H1 (cell line): ENCODE data around the gene ASPG. TPM values are rescaled to one million over a fixed set of nuclear protein-coding genes. Genes with fewer than 3 reads are reported as not detected.

Experiments used
- CTCF ChIA-PET: fragments of 300-600 bp; sonication (Branson Sonifier 250); formaldehyde crosslinking; loops from one replicate; lab custom pipeline; 2021; ENCODE audit not compliant: partially characterized antibody; lab: Charles Lee
- POLR2A ChIA-PET: fragments of 300-600 bp; sonication (Branson Sonifier 250); formaldehyde crosslinking; loops from one replicate; lab custom pipeline; 2021; ENCODE audit warnings: inconsistent platforms; ENCODE audit not compliant: partially characterized antibody; lab: Charles Lee
- DNase-seq, 2 experiments: peaks; one replicate each; pipeline versions ENCODE4 v3.0.0 to v3.0.0-alpha.2; 2010 to 2022; ENCODE audit warnings: low spot score in 2 of 2, low read depth in 1 of 2, mixed read lengths in 1 of 2
- FAIRE-seq: peaks from 2 replicates; lab custom pipeline; 2011; peaks lifted over from hg19 to GRCh38; lab: Jason Lieb, UNC
- H2AFZ ChIP-seq: 2 replicates; pipeline ENCODE4 v1.8.1; 2012; ENCODE audit warnings: low read length, inconsistent platforms
- H2AK5ac ChIP-seq: 2 replicates; pipeline ENCODE4 v1.6.1; 2013; ENCODE audit warnings: low read depth, low read length
- H2BK120ac ChIP-seq: replicated peaks from 2 replicates; pipeline ENCODE3; 2013; ENCODE audit warnings: low read depth, low read length, inconsistent platforms
- H2BK12ac ChIP-seq: 2 replicates; pipeline ENCODE4 v1.6.1; 2013; ENCODE audit warnings: low read depth, low read length
- H2BK15ac ChIP-seq: 2 replicates; pipeline ENCODE4 v1.6.1; 2013; ENCODE audit warnings: low read length
- H2BK20ac ChIP-seq: 2 replicates; pipeline ENCODE4 v1.6.1; 2013; ENCODE audit warnings: low read length
- H2BK5ac ChIP-seq: 2 replicates; pipeline ENCODE4 v1.6.1; 2013; ENCODE audit warnings: low read depth, low read length
- H3K14ac ChIP-seq: 2 replicates; pipeline ENCODE4 v1.6.1; 2013; ENCODE audit warnings: inconsistent platforms; ENCODE audit not compliant: insufficient read length
- H3K18ac ChIP-seq: 2 replicates; pipeline ENCODE4 v1.6.1; 2013; ENCODE audit warnings: low read length; ENCODE audit errors: extremely low read depth
- H3K23ac ChIP-seq: 2 replicates; pipeline ENCODE4 v1.6.1; 2013; ENCODE audit warnings: inconsistent platforms; ENCODE audit not compliant: insufficient read length
- H3K23me2 ChIP-seq: 2 replicates; pipeline ENCODE4 v1.6.1; 2013; ENCODE audit warnings: low read depth, low read length
- H3K27ac ChIP-seq: 2 replicates; pipeline ENCODE4 v1.6.1; 2011; ENCODE audit warnings: low read depth, low read length, inconsistent platforms
- H3K27me3 ChIP-seq, 4 experiments: replicated peaks in 1 of 4; 1 replicate in 1 of 4; 2 replicates in 3 of 4; pipeline versions ENCODE4 v1.6.1 to v1.8.1; 2011 to 2013; ENCODE audit warnings: low read length in 3 of 4, mild to moderate bottlenecking in 3 of 4, inconsistent platforms in 2 of 4, mixed read lengths in 2 of 4, moderate library complexity in 1 of 4; ENCODE audit not compliant: control insufficient read depth in 3 of 4, insufficient read depth in 3 of 4; ENCODE audit errors: extremely low read depth in 1 of 4
- H3K36me3 ChIP-seq, 4 experiments: 2 replicates each; pipeline versions ENCODE4 v1.6.1 to v1.8.1; 2011 to 2013; ENCODE audit warnings: mild to moderate bottlenecking in 4 of 4, low read length in 3 of 4, moderate library complexity in 2 of 4, control low read depth in 1 of 4, inconsistent platforms in 1 of 4; ENCODE audit not compliant: insufficient read depth in 4 of 4, control insufficient read depth in 2 of 4
- H3K4ac ChIP-seq: replicated peaks from 2 replicates; pipeline ENCODE3; 2013; ENCODE audit warnings: low read length, low read depth, mixed read lengths, inconsistent platforms; ENCODE audit not compliant: insufficient read length
- H3K4me1 ChIP-seq, 4 experiments: replicated peaks in 1 of 4; 1 replicate in 1 of 4; 2 replicates in 3 of 4; pipeline versions ENCODE4 v1.6.1 to v1.8.1; 2011 to 2013; ENCODE audit warnings: low read length in 3 of 4, inconsistent platforms in 2 of 4, mixed read lengths in 1 of 4; ENCODE audit not compliant: insufficient read depth in 4 of 4, control insufficient read depth in 3 of 4
- H3K4me2 ChIP-seq, 2 experiments: 2 replicates each; pipeline versions ENCODE4 v1.6.1 to v1.8.1; 2011 to 2013; ENCODE audit warnings: low read depth in 2 of 2, low read length in 2 of 2, control low read depth in 1 of 2, inconsistent platforms in 1 of 2, mild to moderate bottlenecking in 1 of 2; ENCODE audit not compliant: insufficient read depth in 1 of 2
- H3K4me3 ChIP-seq, 4 experiments: fragments of 200-600, 300-600 bp in 1 of 4; sonication (generic), shearing (Covaris generic), sonication (Bioruptor Twin) in 1 of 4; 2 replicates each; pipeline versions ENCODE4 v1.5.1 to v1.8.1; 2011 to 2016; ENCODE audit warnings: low read length in 4 of 4, low read depth in 3 of 4, control low read depth in 2 of 4, inconsistent platforms in 2 of 4, mild to moderate bottlenecking in 2 of 4, mixed read lengths in 1 of 4, moderate library complexity in 1 of 4; ENCODE audit not compliant: insufficient read depth in 2 of 4; ENCODE audit errors: extremely low read depth in 1 of 4
- H3K56ac ChIP-seq: replicated peaks from 2 replicates; pipeline ENCODE3; 2013; ENCODE audit warnings: low read depth, mild to moderate bottlenecking, mixed read lengths, low read length, inconsistent platforms; ENCODE audit not compliant: insufficient read length
- H3K79me1 ChIP-seq: 2 replicates; pipeline ENCODE4 v1.6.1; 2013; ENCODE audit warnings: low read depth, low read length, control low read depth
- H3K79me2 ChIP-seq, 2 experiments: 2 replicates each; pipeline versions ENCODE4 v1.6.1 to v1.8.1; 2012 to 2013; ENCODE audit warnings: low read length in 2 of 2, mild to moderate bottlenecking in 2 of 2, inconsistent platforms in 1 of 2; ENCODE audit not compliant: insufficient read depth in 2 of 2, control insufficient read depth in 1 of 2
- H3K9ac ChIP-seq, 4 experiments: replicated peaks in 1 of 4; 1 replicate in 1 of 4; 2 replicates in 3 of 4; pipeline versions ENCODE4 v1.6.1 to v1.8.1; 2011 to 2013; ENCODE audit warnings: low read depth in 3 of 4, low read length in 3 of 4, control low read depth in 2 of 4, mild to moderate bottlenecking in 2 of 4, moderate library complexity in 2 of 4, inconsistent platforms in 1 of 4; ENCODE audit errors: extremely low read depth in 1 of 4
- H3K9me3 ChIP-seq, 2 experiments: 2 replicates each; pipeline versions ENCODE4 v1.6.1 to v1.8.1; 2012 to 2013; ENCODE audit warnings: mild to moderate bottlenecking in 2 of 2, moderate library complexity in 2 of 2, control low read depth in 1 of 2, inconsistent platforms in 1 of 2, low read depth in 1 of 2, low read length in 1 of 2, mixed read lengths in 1 of 2; ENCODE audit not compliant: insufficient read depth in 2 of 2
- H4K20me1 ChIP-seq, 2 experiments: replicated peaks in 1 of 2; 2 replicates each; pipeline versions ENCODE3 to v1.8.1; 2011 to 2013; ENCODE audit warnings: inconsistent platforms in 2 of 2, low read length in 2 of 2, mild to moderate bottlenecking in 1 of 2; ENCODE audit not compliant: insufficient read depth in 2 of 2, control insufficient read depth in 1 of 2
- H4K5ac ChIP-seq: 2 replicates; pipeline ENCODE4 v1.6.1; 2013; ENCODE audit warnings: low read length, low read depth, mixed read lengths, inconsistent platforms; ENCODE audit not compliant: insufficient read length
- H4K8ac ChIP-seq: 2 replicates; pipeline ENCODE4 v1.8.0; 2013; ENCODE audit warnings: mild to moderate bottlenecking, moderate library complexity, low read length, inconsistent platforms; ENCODE audit not compliant: insufficient read depth; ENCODE audit errors: extremely low read depth
- H4K91ac ChIP-seq: replicated peaks from 2 replicates; pipeline ENCODE3; 2013; ENCODE audit warnings: low read length, mixed read lengths, inconsistent platforms; ENCODE audit not compliant: insufficient read length
- CBX5 ChIP-seq: fragments of 300-800, 300-1000 bp; sonication (generic); IDR thresholded peaks from 2 replicates; pipeline ENCODE4 v1.7.1; 2016; ENCODE audit warnings: antibody characterized with exemption, low read length, low read depth
- FOSL1 ChIP-seq: IDR thresholded peaks from 2 replicates; pipeline ENCODE4 v1.6.1; 2011; ENCODE audit warnings: mild to moderate bottlenecking, low read depth, low read length, moderate library complexity; ENCODE audit not compliant: insufficient read depth
- JUND ChIP-seq: IDR thresholded peaks from 2 replicates; pipeline ENCODE4 v1.6.1; 2011; ENCODE audit warnings: mild to moderate bottlenecking, improper control_type of control experiment, low read length
- POU5F1 ChIP-seq: IDR thresholded peaks from 2 replicates; pipeline ENCODE4 v1.6.1; 2011; ENCODE audit warnings: low read depth, mild to moderate bottlenecking, low read length, moderate library complexity
- TAF1 ChIP-seq: IDR thresholded peaks from 2 replicates; pipeline ENCODE4 v1.6.1; 2011; ENCODE audit warnings: mild to moderate bottlenecking, low read depth, low read length
- TAF7 ChIP-seq: optimal IDR thresholded peaks from 2 replicates; pipeline ENCODE3; 2011; ENCODE audit warnings: low read depth, mild to moderate bottlenecking, inconsistent platforms, low read length, moderate library complexity, borderline replicate concordance
- TCF12 ChIP-seq: IDR thresholded peaks from 2 replicates; pipeline ENCODE4 v1.6.1; 2011; ENCODE audit warnings: low read depth, mild to moderate bottlenecking, low read length
- WGBS, 2 experiments: shearing (Covaris generic) in 1 of 2; methylation state at CpG; one replicate each; pipeline versions ENCODE4 v1.1.6 to v1.1.7; 2013 to 2015; ENCODE audit warnings: low lambda C conversion rate in 2 of 2, mixed read lengths in 2 of 2, inconsistent platforms in 1 of 2, low coverage in 1 of 2, missing lambda C conversion rate in 1 of 2; ENCODE audit not compliant: insufficient replicate concordance in 2 of 2, insufficient coverage in 1 of 2, insufficient read length in 1 of 2; ENCODE audit errors: extremely low coverage in 1 of 2, missing lambda C conversion rate in 1 of 2; 5-methylcytosine and 5-hydroxymethylcytosine counted together
- polyA plus RNA-seq, 7 experiments: library from polyadenylated mRNA; depleted of rRNA in 3 of 7; stranded (reverse) in 5 of 7; unstranded in 2 of 7; fragments of >200 nt in 5 of 7; fragments of 200-250 nt in 2 of 7; gene quantifications; 1 replicate in 5 of 7; 2 replicates in 1 of 7; 4 replicates in 1 of 7; pipeline versions ENCODE4 v1.2.1 to v1.2.3, GENCODE V29; 2011 to 2013; ENCODE audit warnings: missing spikeins in 2 of 7, mixed read lengths in 2 of 7
- total RNA-seq: library from RNA; stranded (reverse); fragmentation: NEBNext Ultra II Directional; extraction: Animal tissue kit (Norgen Biotek cat#: 25700); gene quantifications from 2 replicates; pipeline ENCODE4 v1.2.1, GENCODE V29; 2021
- TF ChIP-seq, protein P1 (sequence below): IDR thresholded peaks from 2 replicates; pipeline ENCODE4 v1.6.1; 2012; ENCODE audit warnings: inconsistent platforms

Gene ASPG
- total and polyA plus RNA-seq, 2 of the 8 experiments (the other 6 are each of a cell fraction or from before 2014, with no cell fraction given): 0.34 to 0.59 TPM

DNA sequence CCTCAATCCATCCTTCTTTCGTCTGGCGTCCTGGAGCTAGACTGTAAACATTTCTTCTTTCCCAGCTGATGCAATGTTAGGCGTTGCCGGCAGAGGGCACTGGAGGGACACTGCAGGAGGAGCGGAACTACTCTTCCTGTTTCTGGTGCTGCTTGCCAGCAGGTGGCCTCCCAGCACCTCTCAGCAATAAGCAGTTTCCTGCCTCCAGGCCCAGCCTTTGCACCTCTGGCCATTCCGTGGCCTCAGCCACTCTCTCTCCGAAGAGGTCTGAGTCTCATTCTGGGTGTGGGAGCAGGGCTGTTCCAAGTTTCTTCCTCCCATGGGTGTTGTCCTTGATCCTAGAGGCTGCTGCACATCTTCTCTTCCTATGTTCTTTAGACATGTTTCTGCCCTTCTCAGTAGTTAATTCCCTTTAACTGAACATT lies 7.5 kb upstream of the ASPG start:
- Histone ChIP-seq H2BK5ac (no peak overlapping the region), H4K91ac (no peak overlapping the region), H3K4me2 (no peak overlapping the region), H3K27ac (no peak overlapping the region), H3K79me1 (no peaks in the 10 kb centered on the region), H3K9me3 (peaks cover 5 to 6% of the 10 kb centered on the region in 2 experiments), H2AK5ac (no peak overlapping the region), H3K4me3 (no peak overlapping the region), H3K18ac (no peak overlapping the region; the same call in 1 of the 2 replicates), H2BK15ac (no peak overlapping the region), H2BK20ac (no peak overlapping the region), H4K20me1 (no peaks in the 10 kb centered on the region), H3K4me1 (no peaks in the 10 kb centered on the region), H3K56ac (no peak overlapping the region), H3K79me2 (no peaks in the 10 kb centered on the region), H3K9ac (no peak overlapping the region), H2AFZ (peak overlapping the region; percentile 82; the same call in 1 of the 2 replicates), H2BK120ac (no peak overlapping the region), H3K23ac (no peak overlapping the region), H3K23me2 (no peaks in the 10 kb centered on the region), H4K8ac (no peak overlapping the region), H4K5ac (no peak overlapping the region), H3K14ac (no peak overlapping the region), H3K36me3 (no peaks in the 10 kb centered on the region), H3K27me3 (no peaks in the 10 kb centered on the region), H3K4ac (no peak overlapping the region), H2BK12ac (no peak overlapping the region)
- peak; percentile 90 to 94 for DNase-seq
- peak; percentile 98 for FAIRE-seq
- POLR2A ChIA-PET: no interaction called here
- 10% methylated on average over 7 of the region's 7 CpGs; no CpG with 5 or more reads in 1 of the 2 experiments for WGBS, 2 experiments
- CTCF ChIA-PET: interaction anchor here (0.7 to 4.6 kb wide), 44 partner anchors 9 to 852 kb away, joined by 3 to 62 read pairs (median 4); no protein-coding TSS in a partner anchor
- TF ChIP-seq, protein P1, sequence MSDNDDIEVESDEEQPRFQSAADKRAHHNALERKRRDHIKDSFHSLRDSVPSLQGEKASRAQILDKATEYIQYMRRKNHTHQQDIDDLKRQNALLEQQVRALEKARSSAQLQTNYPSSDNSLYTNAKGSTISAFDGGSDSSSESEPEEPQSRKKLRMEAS: peak; percentile 38; the same call in 1 of the 2 replicates
- 0 out of 2 replicates have a peak, but pooled peaks have one; percentile 49 for TF ChIP-seq TCF12
- no peak for TF ChIP-seq FOSL1
- peak; percentile 50; the same call in 1 of the 2 replicates for TF ChIP-seq JUND
- TF ChIP-seq CBX5: no peak
- no peak for TF ChIP-seq POU5F1
- TF ChIP-seq TAF7: peak; percentile 10
- TF ChIP-seq TAF1: 0 out of 2 replicates have a peak, but pooled peaks have one; percentile 17
